CD14-positive monocyte (primary cell): ENCODE measurements around the gene COLEC11. TPM values are rescaled to one million over a fixed set of nuclear protein-coding genes. Genes with fewer than 3 reads are reported as not detected.

Source experiments
- DNase-seq, 3 donors: peaks; one replicate each; pipeline ENCODE4 v3.0.0-alpha.2; 2011 to 2022
- H2AFZ ChIP-seq: 2 replicates; pipeline ENCODE4 v1.6.0; 2012; ENCODE audit warnings: mild to moderate bottlenecking, low read depth, low read length, inconsistent platforms; ENCODE audit not compliant: insufficient read depth, poor library complexity, severe bottlenecking
- H3K27ac ChIP-seq, 2 donors: 1 replicate in 1 of 2; 2 replicates in 1 of 2; pipeline ENCODE4 v1.5.1; 2012 to 2013; ENCODE audit warnings: low read length in 2 of 2, control low read depth in 1 of 2, inconsistent platforms in 1 of 2, low read depth in 1 of 2, mild to moderate bottlenecking in 1 of 2
- H3K27me3 ChIP-seq, 2 donors: one replicate each; pipeline versions ENCODE4 v1.6.0 to v1.6.1; 2011 to 2013; ENCODE audit warnings: low read length in 2 of 2; ENCODE audit not compliant: control insufficient read depth in 2 of 2, insufficient read depth in 2 of 2
- H3K36me3 ChIP-seq, 2 donors: replicated peaks in 1 of 2; 1 replicate in 1 of 2; 2 replicates in 1 of 2; pipeline versions ENCODE4 v1.5.1 to v1.6.1; 2012 to 2013; ENCODE audit warnings: low read length in 2 of 2, control low read depth in 1 of 2, inconsistent platforms in 1 of 2, mild to moderate bottlenecking in 1 of 2; ENCODE audit not compliant: insufficient read depth in 2 of 2, control insufficient read depth in 1 of 2
- H3K4me1 ChIP-seq, 2 donors: 1 replicate in 1 of 2; 2 replicates in 1 of 2; pipeline versions ENCODE4 v1.5.1 to v1.6.1; 2012 to 2013; ENCODE audit warnings: low read length in 2 of 2, control low read depth in 1 of 2, inconsistent platforms in 1 of 2, mild to moderate bottlenecking in 1 of 2, moderate library complexity in 1 of 2; ENCODE audit not compliant: insufficient read depth in 2 of 2, control insufficient read depth in 1 of 2
- H3K4me2 ChIP-seq: replicated peaks from 2 replicates; pipeline ENCODE3; 2012; ENCODE audit warnings: low read length, moderate library complexity, mild to moderate bottlenecking; ENCODE audit not compliant: poor library complexity, severe bottlenecking; ENCODE audit errors: extremely low read depth
- H3K4me3 ChIP-seq, 3 experiments: fragments of 200-600 bp in 1 of 3; sonication (generic) in 1 of 3; replicated peaks in 1 of 3; 1 replicate in 2 of 3; 2 replicates in 1 of 3; pipeline ENCODE4 v1.5.1; 2011 to 2013; ENCODE audit warnings: low read length in 3 of 3, mild to moderate bottlenecking in 3 of 3, control low read depth in 2 of 3, low read depth in 2 of 3, inconsistent platforms in 1 of 3, moderate library complexity in 1 of 3
- H3K79me2 ChIP-seq: 2 replicates; pipeline ENCODE4 v1.6.0; 2012; ENCODE audit warnings: mild to moderate bottlenecking, control low read depth, inconsistent platforms, low read length, moderate library complexity; ENCODE audit not compliant: insufficient read depth
- H3K9ac ChIP-seq: 2 replicates; pipeline ENCODE4 v1.6.0; 2017; ENCODE audit warnings: low read length, mild to moderate bottlenecking; ENCODE audit not compliant: insufficient read depth, poor library complexity, severe bottlenecking
- H3K9me3 ChIP-seq, 2 donors: replicated peaks in 1 of 2; 1 replicate in 1 of 2; 2 replicates in 1 of 2; pipeline versions ENCODE4 v1.5.1 to v1.6.1; 2012 to 2013; ENCODE audit warnings: low read length in 2 of 2, control low read depth in 1 of 2; ENCODE audit not compliant: control insufficient read depth in 1 of 2, insufficient read depth in 1 of 2
- H4K20me1 ChIP-seq: 2 replicates; pipeline ENCODE4 v1.6.0; 2012; ENCODE audit warnings: mild to moderate bottlenecking, low read length, control low read depth, moderate library complexity; ENCODE audit not compliant: insufficient read depth
- H3K27ac Mint-ChIP-seq, 7 donors: one replicate each; pipeline ENCODE4 v1.8.0; 2020; ENCODE audit warnings: mild to moderate bottlenecking in 7 of 7, mixed read lengths in 7 of 7, moderate library complexity in 6 of 7, inconsistent platforms in 2 of 7
- H3K27me3 Mint-ChIP-seq, 3 donors: one replicate each; pipeline ENCODE4 v1.8.0; 2021 to 2022; ENCODE audit warnings: low read depth in 3 of 3, mild to moderate bottlenecking in 3 of 3, mixed read lengths in 3 of 3, moderate library complexity in 3 of 3, inconsistent platforms in 1 of 3
- H3K36me3 Mint-ChIP-seq, 2 donors: one replicate each; pipeline ENCODE4 v1.8.0; 2020; ENCODE audit warnings: mixed read lengths in 2 of 2, inconsistent platforms in 1 of 2, mild to moderate bottlenecking in 1 of 2
- H3K4me1 Mint-ChIP-seq: one replicate; pipeline ENCODE4 v1.8.0; 2020; ENCODE audit warnings: mild to moderate bottlenecking, mixed read lengths
- H3K4me3 Mint-ChIP-seq, 2 donors: one replicate each; pipeline ENCODE4 v1.8.0; 2020; ENCODE audit warnings: mild to moderate bottlenecking in 2 of 2, mixed read lengths in 2 of 2, moderate library complexity in 1 of 2
- H3K9me3 Mint-ChIP-seq, 7 donors: one replicate each; pipeline ENCODE4 v1.8.0; 2020 to 2022; ENCODE audit warnings: mixed read lengths in 7 of 7, mild to moderate bottlenecking in 6 of 7, moderate library complexity in 6 of 7, inconsistent platforms in 2 of 7
- CTCF ChIP-seq: fragments of 200-600 bp; IDR thresholded peaks from one replicate; pipeline ENCODE4 v1.8.0; 2022; ENCODE audit warnings: antibody characterized with exemption, mild to moderate bottlenecking
- WGBS: methylation state at CpG from one replicate; pipeline ENCODE4 v1.1.5; 2013; ENCODE audit warnings: missing lambda C conversion rate; ENCODE audit not compliant: insufficient coverage; 5-methylcytosine and 5-hydroxymethylcytosine counted together
- intact Hi-C, 2 donors: fragments of 100-400 bp; cut with micrococcal nuclease; formaldehyde crosslinking; loops; one replicate each; pipeline versions ENCODE4 v1.15.0 to v1.15.1; 2023
- polyA plus RNA-seq, 3 donors: library from polyadenylated mRNA; depleted of rRNA in 1 of 3; unstranded in 2 of 3; stranded (reverse) in 1 of 3; fragments of 300-500 nt in 2 of 3; fragments of >200 nt in 1 of 3; fragmentation: Illumina TruSeq in 2 of 3; gene quantifications; 1 replicate in 2 of 3; 2 replicates in 1 of 3; pipeline ENCODE4 v1.2.3, GENCODE V29; 2012 to 2021

The COLEC11 gene
- polyA plus RNA-seq, 3 donors, result not detected

GRCh38 chr2:3654531-3655225 is 59.8 kb downstream of the COLEC11 start:
- peaks cover 0 to 8% (median 0%) of the 10 kb centered on the region in 7 donors for H3K9me3 Mint-ChIP-seq
- H3K4me3 ChIP-seq, result no peak overlapping the region
- WGBS, result 87% methylated on average over 21 of the region's 21 CpGs
- intact Hi-C loops, result loop anchor here in 1 of 2 donors (5.0 kb wide), 1 partner anchor 1532 kb away; no protein-coding TSS in a partner anchor
- H3K27ac Mint-ChIP-seq, result no peak overlapping the region
- no peak for TF ChIP-seq CTCF
- H3K79me2 ChIP-seq, result no peaks in the 10 kb centered on the region
- no peak overlapping the region for H3K27ac ChIP-seq
- no peaks in the 10 kb centered on the region for H4K20me1 ChIP-seq
- no peak overlapping the region for H3K9ac ChIP-seq
- H3K9me3 ChIP-seq, result no peaks in the 10 kb centered on the region
- peaks cover 2 to 10% of the 10 kb centered on the region in 2 donors for H3K4me1 ChIP-seq
- peaks cover 0 to 17% of the 10 kb centered on the region in 2 donors for H3K27me3 ChIP-seq
- H3K4me1 Mint-ChIP-seq, result peaks cover 11% of the 10 kb centered on the region
- no peaks in the 10 kb centered on the region for H3K36me3 Mint-ChIP-seq
- H2AFZ ChIP-seq, result no peak overlapping the region
- no peaks in the 10 kb centered on the region for H3K36me3 ChIP-seq
- peaks cover 10 to 32% (median 28%) of the 10 kb centered on the region in 3 donors for H3K27me3 Mint-ChIP-seq
- H3K4me2 ChIP-seq, result no peak overlapping the region
- no peak overlapping the region for H3K4me3 Mint-ChIP-seq
- DNase-seq, result no peak

GRCh38 chr2:3655871-3656761 is 61.2 kb downstream of the COLEC11 start:
- no peak for TF ChIP-seq CTCF
- no peaks in the 10 kb centered on the region for H4K20me1 ChIP-seq
- H3K79me2 ChIP-seq, result no peaks in the 10 kb centered on the region
- WGBS, result 92% methylated on average over 21 of the region's 28 CpGs
- H3K4me1 ChIP-seq, result peaks cover 2 to 10% of the 10 kb centered on the region in 2 donors
- Mint-ChIP-seq H3K27me3 (peaks cover 10 to 30% (median 24%) of the 10 kb centered on the region in 3 donors), H3K27ac (no peak overlapping the region), H3K36me3 (no peaks in the 10 kb centered on the region), H3K4me3 (no peak overlapping the region), H3K9me3 (peaks cover 0 to 12% (median 0%) of the 10 kb centered on the region in 7 donors), H3K4me1 (peaks cover 7% of the 10 kb centered on the region)
- H3K27me3 ChIP-seq, result peaks cover 0 to 17% of the 10 kb centered on the region in 2 donors
- no peak overlapping the region for H3K4me2 ChIP-seq
- H3K27ac ChIP-seq, result no peak overlapping the region
- intact Hi-C loops, result no loop called here
- no peaks in the 10 kb centered on the region for H3K36me3 ChIP-seq
- H3K4me3 ChIP-seq, result no peak overlapping the region
- no peak overlapping the region for H3K9ac ChIP-seq
- no peaks in the 10 kb centered on the region for H3K9me3 ChIP-seq
- DNase-seq, result no peak
- H2AFZ ChIP-seq, result no peak overlapping the region
